GOT3 (cell line): ENCODE data around the gene MAGI1.
"Not testable (repeated sequence)": the region's sequence is repeated elsewhere in the genome, so short reads cannot be mapped to it uniquely, and the experiment has no call there.

Experiments
- DNase-seq: peaks from one replicate; lab custom pipeline; 2025; ENCODE audit warnings: mixed read lengths; lab: John Stamatoyannopoulos, UW

MAGI1 gene

GRCh38 chr3:65591313-65591712, 447.4 kb downstream of the MAGI1 start:
- no peak for DNase-seq

- no peak for DNase-seq
Observed at GRCh38 chr3:65588884-65589283, 449.8 kb downstream of the MAGI1 start.

GRCh38 chr3:65587650-65588439, 450.9 kb downstream of the MAGI1 start:
- DNase-seq = no peak

- no peak for DNase-seq
Observed at GRCh38 chr3:65584913-65585312, 453.8 kb downstream of the MAGI1 start.

- DNase-seq = no peak
Observed at GRCh38 chr3:65584002-65584401, 454.7 kb downstream of the MAGI1 start.

- DNase-seq = no peak
Observed at GRCh38 chr3:65583188-65583587, 455.5 kb downstream of the MAGI1 start.

- no peak for DNase-seq
Observed at GRCh38 chr3:65582012-65582717, 456.6 kb downstream of the MAGI1 start.

GRCh38 chr3:65581313-65581712, 457.4 kb downstream of the MAGI1 start:
- no peak for DNase-seq

GRCh38 chr3:65578861-65579260, 459.9 kb downstream of the MAGI1 start:
- no peak for DNase-seq

GRCh38 chr3:65577843-65578430, 460.8 kb downstream of the MAGI1 start:
- no peak for DNase-seq

GRCh38 chr3:65576966-65577365, 461.8 kb downstream of the MAGI1 start:
- no peak for DNase-seq

- no peak for DNase-seq
Observed at GRCh38 chr3:65576228-65576627, 462.5 kb downstream of the MAGI1 start.

- no peak for DNase-seq
Observed at GRCh38 chr3:65575376-65575840, 463.3 kb downstream of the MAGI1 start.

- no peak for DNase-seq
Observed at GRCh38 chr3:65573548-65574116, 465.1 kb downstream of the MAGI1 start.

GRCh38 chr3:65572175-65572777, 466.4 kb downstream of the MAGI1 start:
- no peak for DNase-seq

GRCh38 chr3:65569845-65570405, 468.8 kb downstream of the MAGI1 start:
- no peak for DNase-seq

- no peak for DNase-seq
Observed at GRCh38 chr3:65569129-65569528, 469.6 kb downstream of the MAGI1 start.

- DNase-seq = no peak
Observed at GRCh38 chr3:65568497-65568896, 470.2 kb downstream of the MAGI1 start.

- not testable (repeated sequence) for DNase-seq
Observed at GRCh38 chr3:65565744-65566143, 473.0 kb downstream of the MAGI1 start.

GRCh38 chr3:65564483-65564882, 474.2 kb downstream of the MAGI1 start:
- no peak for DNase-seq

- DNase-seq = no peak
Observed at GRCh38 chr3:65563861-65564260, 474.9 kb downstream of the MAGI1 start.

- no peak for DNase-seq
Observed at GRCh38 chr3:65562447-65562846, 476.3 kb downstream of the MAGI1 start.
